ENCODE data around the gene NR5A1.

NR5A1 gene

GRCh38 chr9:124506931-124507879 lies at the start of gene NR5A1:
Gene NR5A1 (minus strand): TSS chr9:124507399. CDS start chr9:124503395, 4,004 bp downstream.
- DNase-seq (ENCODE audit: low spot score) = no peak

DNA sequence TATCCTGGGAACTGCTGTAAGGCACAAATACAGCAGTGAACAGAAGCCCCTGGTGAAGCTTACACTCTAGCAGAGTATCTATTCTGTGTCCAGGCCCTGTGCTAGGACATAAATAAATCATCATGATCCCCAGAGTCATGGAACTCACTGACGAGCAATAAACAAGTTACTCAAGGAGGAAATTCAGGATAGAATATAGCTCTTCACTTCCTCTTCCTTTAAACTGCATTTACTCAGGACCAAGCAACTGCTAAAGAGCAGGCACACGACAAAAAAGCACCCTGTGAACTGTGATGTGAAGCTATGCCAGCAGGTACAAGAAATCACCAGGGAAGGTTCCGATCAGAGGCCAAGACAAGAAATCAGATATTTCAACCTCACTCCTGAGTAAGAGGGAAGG lies 47.8 kb upstream of the NR5A1 start:
- no peak for DNase-seq (ENCODE audit: low spot score)

- no peak for DNase-seq (ENCODE audit: low spot score)
Observed at GRCh38 chr9:124553738-124554137, 46.5 kb upstream of the NR5A1 start.

DNA sequence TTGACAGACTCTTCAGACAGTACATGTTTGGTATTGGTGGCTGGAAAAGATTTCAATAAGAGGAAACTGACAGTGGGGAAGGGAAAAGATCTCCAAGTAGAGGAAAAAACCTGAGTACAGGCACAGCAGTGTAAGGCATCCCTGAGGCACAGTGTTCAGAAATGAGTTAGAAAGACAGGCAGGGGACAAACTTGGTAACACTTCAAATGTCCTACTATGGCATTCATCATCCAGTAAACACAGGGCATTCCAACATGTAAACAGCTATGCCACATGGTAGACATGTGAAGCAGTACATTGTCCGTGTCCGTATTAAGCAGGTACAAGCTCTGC lies 45.0 kb upstream of the NR5A1 start:
- no peak for DNase-seq (ENCODE audit: low spot score)

GRCh38 chr9:124551472-124552272 lies 44.5 kb upstream of the NR5A1 start:
- peak; percentile 26 for DNase-seq (ENCODE audit: low spot score)

- DNase-seq (ENCODE audit: low spot score) = no peak
Observed at GRCh38 chr9:124550072-124550471, 42.9 kb upstream of the NR5A1 start.

DNA sequence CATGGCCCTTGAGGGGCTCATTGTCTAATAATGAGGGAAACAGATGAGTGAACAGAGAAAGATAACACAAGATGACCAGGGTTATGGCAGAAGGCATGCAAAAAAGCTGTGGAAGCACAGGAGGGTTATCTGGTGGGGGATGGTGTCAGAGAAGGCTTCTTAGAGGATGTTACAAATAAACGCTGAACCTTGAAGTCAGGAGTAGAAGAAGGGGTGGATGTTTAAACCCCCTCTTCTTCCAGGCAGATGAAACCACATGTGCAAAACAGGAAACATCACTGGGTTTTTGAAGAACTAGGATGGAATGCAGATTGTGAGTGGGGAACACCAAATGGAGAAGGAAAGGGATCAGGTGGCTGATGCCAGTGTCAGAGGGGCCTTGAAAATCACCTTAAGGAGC lies 41.8 kb upstream of the NR5A1 start:
- no peak for DNase-seq (ENCODE audit: low spot score)

DNA sequence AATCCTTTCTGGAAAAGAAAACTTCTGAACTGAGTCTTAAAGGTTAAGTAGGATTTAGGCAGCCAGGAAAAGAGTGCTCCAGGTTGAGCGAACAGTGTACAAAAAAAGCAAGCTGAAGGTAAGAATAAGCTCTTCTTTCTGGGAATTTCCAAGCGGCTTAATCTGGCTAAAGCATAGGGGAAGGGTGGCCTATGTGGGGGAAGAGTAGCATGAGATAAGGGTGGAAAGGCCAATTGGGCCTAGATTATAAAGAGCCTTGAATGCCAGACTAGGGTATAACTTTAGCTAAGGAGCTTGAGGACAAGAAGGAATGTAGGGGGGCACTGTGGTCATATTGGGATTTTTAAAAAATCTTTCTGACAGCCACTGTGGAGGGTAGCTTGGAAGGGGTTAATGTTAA lies 37.3 kb upstream of the NR5A1 start:
- DNase-seq (ENCODE audit: low spot score) = no peak

DNA sequence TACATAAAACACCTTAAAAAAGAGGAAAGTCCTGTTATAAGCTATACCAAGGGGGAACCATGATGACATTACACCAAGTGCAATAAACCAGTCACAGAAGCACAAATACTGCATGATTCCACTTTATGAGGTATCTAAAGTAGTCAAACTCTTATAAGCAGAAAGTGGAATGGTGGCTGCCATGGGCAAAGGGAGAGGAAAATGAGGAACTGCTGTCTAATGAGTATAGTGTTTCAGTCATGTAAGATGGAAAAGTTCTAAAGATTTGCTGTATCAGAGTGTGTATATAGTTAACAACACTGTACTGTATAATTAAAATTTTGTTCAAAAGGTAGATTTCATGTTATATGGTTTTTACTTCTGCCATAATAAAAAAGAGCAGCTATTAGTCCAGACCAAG lies 34.6 kb upstream of the NR5A1 start:
- no peak for DNase-seq (ENCODE audit: low spot score)

- DNase-seq (ENCODE audit: low spot score) = no peak
Observed at GRCh38 chr9:124537926-124538325, 30.7 kb upstream of the NR5A1 start.

DNA sequence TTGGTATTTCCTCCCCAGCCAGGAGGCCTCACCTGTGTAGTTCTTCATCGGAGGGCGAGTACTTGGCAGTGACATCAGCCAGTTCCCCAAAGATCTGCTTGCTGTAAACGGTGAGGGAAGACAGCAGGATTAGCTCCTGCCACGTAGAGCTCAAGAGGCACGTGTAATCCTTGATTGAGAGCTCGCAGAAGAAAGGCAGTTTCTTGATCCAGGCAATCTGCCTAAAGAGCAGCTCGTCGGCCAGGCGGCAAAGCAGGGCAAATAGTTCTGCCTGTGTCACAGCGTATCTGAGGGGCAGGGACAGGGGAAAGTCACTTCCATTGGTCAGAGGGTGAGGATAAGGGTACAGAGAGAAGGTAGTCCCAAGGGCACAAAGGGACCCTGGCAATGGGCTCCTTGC lies 28.6 kb upstream of the NR5A1 start:
- no peak for DNase-seq (ENCODE audit: low spot score)

DNA sequence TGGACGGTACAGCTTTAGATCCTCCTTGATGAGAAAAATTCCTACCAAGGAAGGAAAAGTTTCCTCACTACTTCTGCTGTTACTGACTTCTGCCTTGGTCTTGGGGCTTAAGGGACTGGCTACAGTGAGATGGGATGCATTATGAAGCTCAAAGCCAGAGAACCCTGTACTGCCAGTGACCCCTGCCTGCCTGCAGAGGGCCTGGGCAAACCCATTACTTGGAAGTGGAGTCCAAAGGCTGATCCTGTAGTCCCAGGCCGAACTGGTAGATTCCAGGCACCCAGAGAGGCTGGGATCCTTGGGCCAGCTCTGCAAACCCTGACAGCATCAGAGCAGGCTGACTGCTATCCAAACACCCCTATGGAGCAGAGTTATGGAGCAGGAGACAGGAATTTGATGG lies 25.7 kb upstream of the NR5A1 start:
- DNase-seq (ENCODE audit: low spot score) = no peak

- DNase-seq (ENCODE audit: low spot score) = no peak
Observed at GRCh38 chr9:124531115-124531514, 23.9 kb upstream of the NR5A1 start.

- DNase-seq (ENCODE audit: low spot score) = no peak
Observed at GRCh38 chr9:124530246-124530645, 23.0 kb upstream of the NR5A1 start.

DNA sequence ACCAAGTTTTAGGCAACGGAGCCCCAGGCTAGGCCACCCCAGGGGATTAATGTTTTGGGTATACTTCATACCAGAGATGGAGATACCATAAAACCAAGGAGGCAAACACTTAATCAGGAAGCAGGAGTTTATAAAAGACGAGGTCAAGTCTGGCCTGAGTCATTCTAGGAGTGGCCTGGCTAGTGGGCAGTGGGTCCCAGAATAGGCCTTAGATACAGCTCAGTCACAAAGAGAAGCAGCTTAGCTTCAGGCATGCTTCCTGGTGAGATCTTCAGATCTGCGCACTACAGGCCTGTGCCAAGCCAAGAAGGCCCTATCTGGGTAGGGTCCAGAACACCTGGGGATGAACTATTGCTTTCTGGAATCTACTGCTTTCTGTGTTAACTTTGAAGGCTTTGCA lies 20.6 kb upstream of the NR5A1 start:
- no peak for DNase-seq (ENCODE audit: low spot score)

DNA sequence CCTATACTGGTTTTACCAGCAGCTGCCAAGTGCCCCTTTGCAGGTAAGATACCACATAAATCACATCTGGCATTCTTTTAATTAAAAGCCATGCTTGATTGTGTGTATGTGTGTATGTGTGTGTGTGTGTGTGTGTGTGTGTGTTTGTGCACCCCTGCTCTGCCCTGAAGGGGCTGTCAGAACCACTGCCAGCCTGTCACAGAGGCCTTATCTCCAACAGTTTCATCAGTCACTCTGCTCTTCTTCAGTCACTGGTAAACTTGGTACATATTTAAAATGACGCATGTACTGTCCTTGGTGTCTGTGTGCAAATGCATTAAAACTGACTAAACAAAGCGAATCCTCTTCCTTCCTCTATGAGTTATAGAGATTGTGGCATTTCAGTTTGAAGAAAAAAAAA lies 19.0 kb upstream of the NR5A1 start:
- no peak for DNase-seq (ENCODE audit: low spot score)

GRCh38 chr9:124522121-124523098 lies 15.2 kb upstream of the NR5A1 start:
- no peak for DNase-seq (ENCODE audit: low spot score)

GRCh38 chr9:124521142-124521541 lies 13.9 kb upstream of the NR5A1 start:
- DNase-seq (ENCODE audit: low spot score) = no peak

- no peak for DNase-seq (ENCODE audit: low spot score)
Observed at GRCh38 chr9:124520206-124520596, 13.0 kb upstream of the NR5A1 start.

DNA sequence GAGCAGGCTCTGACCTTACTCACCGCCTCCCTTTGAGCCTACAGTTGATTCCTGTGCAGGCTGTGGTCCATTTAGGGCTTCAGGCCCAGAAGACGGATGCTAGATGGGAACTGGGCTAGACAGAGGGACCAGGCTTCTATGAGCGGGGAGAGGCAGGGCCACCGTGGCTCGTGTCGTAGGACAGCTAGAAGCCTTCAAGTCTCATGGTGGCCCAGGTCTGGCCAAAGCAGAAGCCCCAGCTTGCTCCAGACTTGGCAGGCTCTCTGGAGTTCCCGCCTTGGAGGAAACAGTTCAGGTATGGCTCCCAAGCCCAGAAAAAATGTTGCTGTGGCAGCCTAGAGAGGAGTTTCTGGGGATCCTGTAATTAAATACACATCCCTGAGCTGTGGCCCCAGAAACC lies 10.9 kb upstream of the NR5A1 start:
- DNase-seq (ENCODE audit: low spot score) = no peak

GRCh38 chr9:124517600-124517999 lies 10.4 kb upstream of the NR5A1 start:
- DNase-seq (ENCODE audit: low spot score) = no peak

- DNase-seq (ENCODE audit: low spot score) = no peak
Observed at GRCh38 chr9:124514874-124515273, 7.7 kb upstream of the NR5A1 start.

Data from kidney capillary endothelial cell (primary cell).